Head of caudate nucleus (tissue), 42 donors: ENCODE measurements around the gene HSPB3.

Experiments
- DNase-seq, 42 donors: peaks; one replicate each; pipeline versions ENCODE4 v3.0.0 to v3.0.0-alpha.2; 2020 to 2021; ENCODE audit warnings: mixed read lengths in 7 of 42
- intact Hi-C: fragments of 100-400 bp; cut with DNase I; formaldehyde crosslinking; loops from one replicate; pipeline ENCODE4 v1.15.0; 2022

Gene HSPB3

GRCh38 chr5:54495027-54495426 lies 39.5 kb downstream of the HSPB3 start:
- intact Hi-C loops: no loop called here

More at GRCh38 chr5:54495027-54495426, 39.5 kb downstream of the HSPB3 start:
- DNase-seq: no peak
